ENCODE measurements around the gene TAB2. TPM values are rescaled to one million over a fixed set of nuclear protein-coding genes. Genes with fewer than 3 reads are reported as not detected.

Gene TAB2
- total RNA-seq, 1 experiment from 2014 or later = 38.1 TPM

DNA sequence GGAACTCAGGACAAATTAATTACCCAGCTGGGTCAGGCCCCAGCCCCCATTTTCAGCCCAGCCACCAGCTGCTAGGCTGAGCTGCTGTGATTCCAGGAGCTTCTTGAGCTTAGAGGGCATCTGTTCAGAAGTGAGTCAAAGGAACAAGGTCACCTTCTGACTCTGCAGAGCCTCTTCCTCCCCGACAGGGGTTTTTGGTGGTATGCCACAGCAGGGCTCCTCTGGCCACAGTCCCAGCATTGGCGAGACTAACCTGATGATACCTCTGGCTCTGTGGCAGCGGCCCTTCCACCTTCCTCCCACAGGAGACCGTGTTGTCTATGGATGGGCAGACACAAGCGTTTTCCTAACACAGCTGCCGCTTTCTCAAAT lies 127.6 kb downstream of the TAB2 start:
- intact Hi-C loops (cut with micrococcal nuclease; ENCODE audit: unreplicated experiment) = no loop called here
- H3K27ac Mint-ChIP-seq (ENCODE audit: unreplicated experiment) = no peak overlapping the region

DNA sequence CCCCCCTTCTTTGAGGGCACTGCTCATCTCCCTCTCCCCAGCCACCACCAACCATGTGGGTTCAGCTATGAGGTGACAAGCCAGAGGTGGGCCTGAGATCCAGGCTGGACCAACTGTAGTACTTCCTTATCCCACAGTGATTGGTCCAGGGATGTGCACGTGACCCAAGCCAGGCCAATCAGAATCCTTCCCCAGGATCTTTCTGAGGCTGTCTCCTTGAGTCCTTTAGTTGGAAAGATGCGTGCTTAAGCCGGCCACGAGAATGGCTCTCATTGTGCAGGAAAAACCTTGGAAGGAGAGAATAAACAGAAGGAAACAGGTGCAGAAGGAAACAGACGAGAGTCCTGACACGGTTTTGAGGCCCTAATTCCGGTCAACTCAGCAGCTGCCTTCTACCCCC lies 128.1 kb downstream of the TAB2 start:
- H3K4me3 Mint-ChIP-seq (ENCODE audit: low read depth, unreplicated experiment) = no peak overlapping the region
- no peaks in the 10 kb centered on the region for H3K9me3 Mint-ChIP-seq (ENCODE audit: low read depth, unreplicated experiment)
- TF ChIP-seq, protein P1, sequence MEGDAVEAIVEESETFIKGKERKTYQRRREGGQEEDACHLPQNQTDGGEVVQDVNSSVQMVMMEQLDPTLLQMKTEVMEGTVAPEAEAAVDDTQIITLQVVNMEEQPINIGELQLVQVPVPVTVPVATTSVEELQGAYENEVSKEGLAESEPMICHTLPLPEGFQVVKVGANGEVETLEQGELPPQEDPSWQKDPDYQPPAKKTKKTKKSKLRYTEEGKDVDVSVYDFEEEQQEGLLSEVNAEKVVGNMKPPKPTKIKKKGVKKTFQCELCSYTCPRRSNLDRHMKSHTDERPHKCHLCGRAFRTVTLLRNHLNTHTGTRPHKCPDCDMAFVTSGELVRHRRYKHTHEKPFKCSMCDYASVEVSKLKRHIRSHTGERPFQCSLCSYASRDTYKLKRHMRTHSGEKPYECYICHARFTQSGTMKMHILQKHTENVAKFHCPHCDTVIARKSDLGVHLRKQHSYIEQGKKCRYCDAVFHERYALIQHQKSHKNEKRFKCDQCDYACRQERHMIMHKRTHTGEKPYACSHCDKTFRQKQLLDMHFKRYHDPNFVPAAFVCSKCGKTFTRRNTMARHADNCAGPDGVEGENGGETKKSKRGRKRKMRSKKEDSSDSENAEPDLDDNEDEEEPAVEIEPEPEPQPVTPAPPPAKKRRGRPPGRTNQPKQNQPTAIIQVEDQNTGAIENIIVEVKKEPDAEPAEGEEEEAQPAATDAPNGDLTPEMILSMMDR (IDR thresholded peaks at IDR 0.05; ENCODE audit: unreplicated experiment) = no peak
- H3K27ac Mint-ChIP-seq (ENCODE audit: unreplicated experiment) = no peak overlapping the region
- no peak for DNase-seq
- H3K27me3 Mint-ChIP-seq (ENCODE audit: unreplicated experiment) = no peaks in the 10 kb centered on the region
- intact Hi-C loops (cut with micrococcal nuclease; ENCODE audit: unreplicated experiment) = no loop called here
- CTCF ChIA-PET = no interaction called here
- no peaks in the 10 kb centered on the region for H3K4me1 Mint-ChIP-seq (ENCODE audit: low read depth, unreplicated experiment)
- H3K36me3 Mint-ChIP-seq (ENCODE audit: insufficient read depth, unreplicated experiment) = peaks cover 2% of the 10 kb centered on the region
- no TSS peak for BruUV-seq (replicated peaks)

More for the DNA sequence above, 127.6 kb downstream of the TAB2 start:
- TF ChIP-seq, protein P1 (IDR thresholded peaks at IDR 0.05; ENCODE audit: unreplicated experiment) = no peak
- Mint-ChIP-seq H3K9me3 (ENCODE audit: low read depth, unreplicated experiment) (no peaks in the 10 kb centered on the region), H3K4me1 (ENCODE audit: low read depth, unreplicated experiment) (no peaks in the 10 kb centered on the region), H3K4me3 (ENCODE audit: low read depth, unreplicated experiment) (no peak overlapping the region), H3K27me3 (ENCODE audit: unreplicated experiment) (no peaks in the 10 kb centered on the region), H3K36me3 (ENCODE audit: insufficient read depth, unreplicated experiment) (no peaks in the 10 kb centered on the region)
- no peak for DNase-seq
- CTCF ChIA-PET = no interaction called here
- BruUV-seq (replicated peaks) = no TSS peak

DNA sequence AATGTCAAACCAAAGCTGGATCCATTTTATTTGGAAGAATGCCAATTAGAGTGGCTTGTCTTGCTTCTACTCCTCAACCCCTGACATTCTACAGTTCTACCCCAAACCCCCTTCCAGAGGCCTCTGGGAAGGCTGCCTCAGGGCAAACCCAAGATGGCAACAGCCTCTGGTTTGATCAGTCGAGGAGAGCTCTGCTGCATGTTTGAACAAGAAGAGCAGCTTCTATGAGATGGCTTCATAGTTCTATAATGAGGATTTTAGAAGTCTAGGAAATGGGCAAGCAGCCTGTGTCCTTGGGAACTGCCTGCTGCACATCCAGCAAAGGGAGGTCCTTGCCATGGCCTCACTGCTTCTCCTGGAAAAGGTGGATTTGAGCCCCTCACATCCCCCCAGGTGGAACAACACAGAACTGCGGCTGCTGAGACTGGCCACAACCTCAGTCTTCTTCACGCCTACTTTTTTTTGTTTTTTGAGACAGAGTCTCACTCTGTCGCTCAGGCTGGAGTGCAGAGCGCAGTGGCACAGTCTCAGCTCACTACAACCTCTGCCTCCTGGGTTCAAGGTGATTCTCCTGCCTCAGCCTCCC lies 129.4 kb downstream of the TAB2 start:
- TF ChIP-seq, protein P1 (IDR thresholded peaks at IDR 0.05; ENCODE audit: unreplicated experiment) = no peak
- no TSS peak for BruUV-seq (replicated peaks)
- Mint-ChIP-seq H3K4me3 (ENCODE audit: low read depth, unreplicated experiment) (no peak overlapping the region), H3K27ac (ENCODE audit: unreplicated experiment) (no peak overlapping the region), H3K9me3 (ENCODE audit: low read depth, unreplicated experiment) (no peaks in the 10 kb centered on the region), H3K36me3 (ENCODE audit: insufficient read depth, unreplicated experiment) (peaks cover 4% of the 10 kb centered on the region), H3K4me1 (ENCODE audit: low read depth, unreplicated experiment) (no peaks in the 10 kb centered on the region), H3K27me3 (ENCODE audit: unreplicated experiment) (no peaks in the 10 kb centered on the region)
- no peak for DNase-seq
- intact Hi-C loops (cut with micrococcal nuclease; ENCODE audit: unreplicated experiment) = no loop called here
- CTCF ChIA-PET = interaction anchor here (0.8 kb wide), 1 partner anchor 84 kb away, joined by 6 read pairs; no protein-coding TSS in a partner anchor

DNA sequence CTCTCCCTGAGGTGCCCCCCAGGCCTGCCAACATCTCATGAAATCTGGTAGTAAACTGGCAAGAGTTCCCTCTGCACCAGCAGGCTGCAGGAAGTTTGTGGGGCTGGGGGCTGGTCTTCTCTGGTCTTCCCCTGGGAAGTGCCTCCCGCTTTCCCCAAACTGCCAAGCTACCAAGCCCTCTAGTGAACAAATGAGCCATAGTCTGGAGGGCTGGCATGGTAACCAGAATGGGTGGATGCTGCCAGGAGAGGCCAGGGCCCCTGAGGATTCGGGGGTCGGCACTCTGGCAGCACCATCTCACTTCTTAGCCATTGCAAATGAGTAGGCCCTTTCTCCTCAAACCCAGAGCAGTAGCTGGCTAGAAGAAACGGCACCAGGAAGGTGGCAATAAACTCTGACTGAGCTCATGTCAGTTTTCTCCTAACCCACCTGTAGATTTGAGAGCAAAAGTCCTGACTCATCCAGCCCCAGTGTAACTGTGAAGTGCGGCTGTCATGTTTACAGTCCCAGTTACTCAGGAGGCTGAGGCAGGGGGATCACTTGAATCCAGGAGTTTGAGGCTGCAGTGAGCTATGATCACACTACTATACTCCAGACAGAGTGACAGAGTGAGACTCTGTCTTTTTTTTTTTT lies 131.4 kb downstream of the TAB2 start:
- CTCF ChIA-PET = no interaction called here
- Mint-ChIP-seq H3K27me3 (ENCODE audit: unreplicated experiment) (no peaks in the 10 kb centered on the region), H3K9me3 (ENCODE audit: low read depth, unreplicated experiment) (no peaks in the 10 kb centered on the region), H3K4me1 (ENCODE audit: low read depth, unreplicated experiment) (no peaks in the 10 kb centered on the region), H3K4me3 (ENCODE audit: low read depth, unreplicated experiment) (no peak overlapping the region), H3K36me3 (ENCODE audit: insufficient read depth, unreplicated experiment) (peaks cover 4% of the 10 kb centered on the region), H3K27ac (ENCODE audit: unreplicated experiment) (no peak overlapping the region)
- intact Hi-C loops (cut with micrococcal nuclease; ENCODE audit: unreplicated experiment) = no loop called here
- no peak for DNase-seq
- TF ChIP-seq, protein P1 (IDR thresholded peaks at IDR 0.05; ENCODE audit: unreplicated experiment) = no peak
- BruUV-seq (replicated peaks) = no TSS peak

Measured in Calu3 (cell line).